Keratinocyte (primary cell): ENCODE measurements around the gene RAB29. TPM values are rescaled to one million over a fixed set of nuclear protein-coding genes. Genes with fewer than 3 reads are reported as not detected.

Experiments used
- DNase-seq: peaks from one replicate; pipeline ENCODE4 v3.0.0-alpha.2; 2011; ENCODE audit warnings: low read depth, missing footprints, low spot score
- FAIRE-seq: peaks from 2 replicates; lab custom pipeline; 2011; peaks lifted over from hg19 to GRCh38; lab: Jason Lieb, UNC
- H2AFZ ChIP-seq: 2 replicates; pipeline ENCODE4 v1.6.0; 2012; ENCODE audit warnings: low read length, control low read depth, inconsistent platforms; ENCODE audit not compliant: control insufficient read depth
- H3K27ac ChIP-seq: 2 replicates; pipeline ENCODE4 v1.5.1; 2011; ENCODE audit warnings: low read length; ENCODE audit not compliant: control insufficient read depth, insufficient read depth
- H3K27me3 ChIP-seq: 3 replicates; pipeline ENCODE4 v1.6.0; 2011; ENCODE audit warnings: low read length; ENCODE audit not compliant: control insufficient read depth, insufficient read depth; ENCODE audit errors: extremely low read depth
- H3K36me3 ChIP-seq, 2 experiments: 2 replicates in 1 of 2; 3 replicates in 1 of 2; pipeline ENCODE4 v1.5.1; 2011; ENCODE audit warnings: low read length in 2 of 2, mild to moderate bottlenecking in 1 of 2; ENCODE audit not compliant: control insufficient read depth in 2 of 2, insufficient read depth in 2 of 2; ENCODE audit errors: extremely low read depth in 1 of 2
- H3K4me1 ChIP-seq: 3 replicates; pipeline ENCODE4 v1.5.1; 2011; ENCODE audit warnings: low read length; ENCODE audit not compliant: control insufficient read depth, insufficient read depth; ENCODE audit errors: extremely low read depth
- H3K4me2 ChIP-seq: 3 replicates; pipeline ENCODE4 v1.6.0; 2011; ENCODE audit warnings: low read depth, low read length; ENCODE audit not compliant: control insufficient read depth, insufficient read depth; ENCODE audit errors: extremely low read depth
- H3K4me3 ChIP-seq, 3 experiments: fragments of 200-600 bp in 1 of 3; sonication (generic) in 1 of 3; 2 replicates in 2 of 3; 3 replicates in 1 of 3; pipeline ENCODE4 v1.5.1; 2011 to 2016; ENCODE audit warnings: low read length in 3 of 3, mild to moderate bottlenecking in 3 of 3, control low read depth in 2 of 3, inconsistent platforms in 1 of 3, low read depth in 1 of 3, mixed read lengths in 1 of 3, mixed run types in 1 of 3, moderate library complexity in 1 of 3; ENCODE audit not compliant: control insufficient read depth in 2 of 3, insufficient read depth in 2 of 3; ENCODE audit errors: extremely low read depth in 1 of 3
- H3K79me2 ChIP-seq: 2 replicates; pipeline ENCODE4 v1.6.0; 2012; ENCODE audit warnings: low read length; ENCODE audit not compliant: control insufficient read depth, insufficient read depth
- H3K9ac ChIP-seq: 3 replicates; pipeline ENCODE4 v1.6.0; 2011; ENCODE audit warnings: low read length; ENCODE audit not compliant: control insufficient read depth, insufficient read depth; ENCODE audit errors: extremely low read depth
- H3K9me1 ChIP-seq: 3 replicates; pipeline ENCODE4 v1.6.0; 2011; ENCODE audit warnings: low read length; ENCODE audit not compliant: control insufficient read depth, insufficient read depth; ENCODE audit errors: extremely low read depth
- H3K9me3 ChIP-seq: 2 replicates; pipeline ENCODE4 v1.5.1; 2012; ENCODE audit warnings: low read depth, low read length; ENCODE audit not compliant: control insufficient read depth
- H4K20me1 ChIP-seq: 3 replicates; pipeline ENCODE4 v1.6.0; 2011; ENCODE audit warnings: low read length; ENCODE audit not compliant: control insufficient read depth, insufficient read depth; ENCODE audit errors: extremely low read depth
- CTCF ChIP-seq, 3 experiments: IDR thresholded peaks in 1 of 3; conservative IDR thresholded peaks in 1 of 3; optimal IDR thresholded peaks in 1 of 3; 2 replicates in 2 of 3; 3 replicates in 1 of 3; pipeline versions ENCODE3 to v1.5.1; 2011; ENCODE audit warnings: low read length in 3 of 3, mild to moderate bottlenecking in 3 of 3, moderate library complexity in 2 of 3, control low read depth in 1 of 3, inconsistent platforms in 1 of 3; ENCODE audit not compliant: insufficient read depth in 2 of 3; ENCODE audit errors: extremely low read depth in 1 of 3
- EZH2 ChIP-seq: IDR thresholded peaks from one replicate; pipeline ENCODE4 v1.6.1; 2012; ENCODE audit warnings: inconsistent platforms, mild to moderate bottlenecking, low read length, moderate library complexity
- dilution Hi-C: fragments of 300-500 bp; cut with MboI; formaldehyde crosslinking; loops from one replicate; pipeline ENCODE4 v1.7.0; 2020; ENCODE audit warnings: low sequenced_read_pairs; ENCODE audit not compliant: extremely low pct_ligation_motif_present
- polyA plus RNA-seq, 5 experiments: library from polyadenylated mRNA; depleted of rRNA in 3 of 5; stranded (reverse) in 3 of 5; stranded (forward) in 1 of 5; unstranded in 1 of 5; fragments of >200 nt; gene quantifications; 1 replicate in 1 of 5; 2 replicates in 3 of 5; 3 replicates in 1 of 5; pipeline versions ENCODE4 v1.2.1 to v1.2.3, GENCODE V29; 2011 to 2012; ENCODE audit warnings: missing spikeins in 2 of 5, low read depth in 1 of 5, low replicate concordance in 1 of 5

Gene RAB29
- polyA plus RNA-seq, 1 donor (not counting 4 experiments of a cell fraction or from before 2014, with no cell fraction given), result 26.7 TPM

DNA sequence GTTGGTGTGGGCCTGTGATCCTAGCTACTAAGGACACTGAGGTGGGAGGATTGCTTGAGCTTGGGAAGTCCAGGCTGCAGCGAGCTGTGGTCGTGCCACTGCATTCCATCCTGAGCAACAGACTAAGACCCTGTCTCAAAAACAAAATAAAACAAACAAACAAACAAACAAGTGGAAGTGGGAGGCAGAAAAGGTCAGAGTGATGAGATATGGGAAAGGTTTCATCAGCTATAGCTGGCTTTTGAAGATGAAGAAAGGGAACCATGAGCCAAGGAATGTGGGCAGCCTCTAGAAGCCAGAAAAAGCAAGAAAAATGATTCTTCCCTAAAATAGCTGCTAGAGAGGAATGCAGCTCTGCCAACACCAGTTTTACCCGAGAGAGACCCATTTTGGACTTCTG, 14.7 kb downstream of the RAB29 start:
- DNase-seq (no peak), FAIRE-seq (no peak)
- H2AFZ ChIP-seq, result no peak overlapping the region
- no peaks in the 10 kb centered on the region for H4K20me1 ChIP-seq
- H3K9me3 ChIP-seq, result no peaks in the 10 kb centered on the region
- H3K9me1 ChIP-seq, result no peaks in the 10 kb centered on the region
- H3K4me1 ChIP-seq, result peaks cover under 1% of the 10 kb centered on the region
- no peak overlapping the region for H3K4me3 ChIP-seq
- TF ChIP-seq EZH2, result no peak
- no peak for TF ChIP-seq CTCF (optimal IDR thresholded peaks at IDR 0.05 in 1 of 3, IDR thresholded peaks at IDR 0.05 in 1 of 3, conservative IDR thresholded peaks at IDR 0.05 in 1 of 3; ENCODE audit: extremely low read depth in 1 of 3, insufficient read depth in 2 of 3, low read length in 3 of 3)
- dilution Hi-C loops, result no loop called here
- H3K27me3 ChIP-seq, result no peaks in the 10 kb centered on the region
- no peaks in the 10 kb centered on the region for H3K79me2 ChIP-seq
- H3K27ac ChIP-seq, result no peak overlapping the region
- no peaks in the 10 kb centered on the region for H3K36me3 ChIP-seq
- H3K9ac ChIP-seq, result no peak overlapping the region
- no peak overlapping the region for H3K4me2 ChIP-seq

DNA sequence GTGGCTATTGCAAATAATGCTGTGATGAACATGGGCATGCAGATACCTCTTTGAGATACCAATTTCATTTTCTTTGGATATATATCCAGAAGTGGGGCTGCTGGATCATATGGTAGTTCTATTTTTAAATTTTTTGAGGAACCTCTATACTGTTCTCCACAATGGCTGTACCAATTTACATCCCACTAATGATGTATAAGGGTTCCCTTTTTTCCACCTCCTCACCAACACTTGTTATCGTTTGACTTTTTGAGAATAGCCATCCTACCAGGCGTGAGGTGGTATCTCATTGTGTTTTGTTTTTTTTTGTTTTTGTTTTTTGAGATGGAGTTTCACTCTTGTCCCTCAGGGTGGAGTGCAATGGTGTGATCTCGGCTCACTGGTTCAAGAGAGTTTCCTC, 18.7 kb downstream of the RAB29 start:
- H3K27ac ChIP-seq, result no peak overlapping the region
- dilution Hi-C loops, result no loop called here
- H3K27me3 ChIP-seq, result no peaks in the 10 kb centered on the region
- no peaks in the 10 kb centered on the region for H3K4me1 ChIP-seq
- no peak for TF ChIP-seq CTCF (optimal IDR thresholded peaks at IDR 0.05 in 1 of 3, IDR thresholded peaks at IDR 0.05 in 1 of 3, conservative IDR thresholded peaks at IDR 0.05 in 1 of 3; ENCODE audit: extremely low read depth in 1 of 3, insufficient read depth in 2 of 3, low read length in 3 of 3)
- TF ChIP-seq EZH2, result no peak
- no peak for FAIRE-seq
- H4K20me1 ChIP-seq, result no peaks in the 10 kb centered on the region
- no peaks in the 10 kb centered on the region for H3K9me3 ChIP-seq
- no peaks in the 10 kb centered on the region for H3K79me2 ChIP-seq
- no peaks in the 10 kb centered on the region for H3K36me3 ChIP-seq
- H3K9me1 ChIP-seq, result no peaks in the 10 kb centered on the region
- no peak overlapping the region for H2AFZ ChIP-seq
- H3K4me2 ChIP-seq, result no peak overlapping the region
- H3K4me3 ChIP-seq, result no peak overlapping the region
- no peak overlapping the region for H3K9ac ChIP-seq
- no peak for DNase-seq
